Epithelial cell of proximal tubule (primary cell): ENCODE data around the gene TPBGL. TPM values are rescaled to one million over a fixed set of nuclear protein-coding genes. Genes with fewer than 3 reads are reported as not detected.

ENCODE experiments used
- DNase-seq: peaks from one replicate; pipeline ENCODE4 v3.0.0-alpha.2; 2011; ENCODE audit warnings: low read depth
- H3K4me3 ChIP-seq: 2 replicates; pipeline ENCODE4 v1.5.1; 2011; ENCODE audit warnings: low read depth, mild to moderate bottlenecking, low read length
- CTCF ChIP-seq: conservative IDR thresholded peaks from 2 replicates; pipeline ENCODE4 v1.5.1; 2012; ENCODE audit warnings: low read depth, mild to moderate bottlenecking, low read length
- total RNA-seq: library from RNA; depleted of rRNA; stranded (reverse); fragments of >200 nt; gene quantifications from 2 replicates; pipeline ENCODE4 v1.2.3, GENCODE V29; 2015

The TPBGL gene
- total RNA-seq, 1 donor from 2014 or later = not detected

DNA sequence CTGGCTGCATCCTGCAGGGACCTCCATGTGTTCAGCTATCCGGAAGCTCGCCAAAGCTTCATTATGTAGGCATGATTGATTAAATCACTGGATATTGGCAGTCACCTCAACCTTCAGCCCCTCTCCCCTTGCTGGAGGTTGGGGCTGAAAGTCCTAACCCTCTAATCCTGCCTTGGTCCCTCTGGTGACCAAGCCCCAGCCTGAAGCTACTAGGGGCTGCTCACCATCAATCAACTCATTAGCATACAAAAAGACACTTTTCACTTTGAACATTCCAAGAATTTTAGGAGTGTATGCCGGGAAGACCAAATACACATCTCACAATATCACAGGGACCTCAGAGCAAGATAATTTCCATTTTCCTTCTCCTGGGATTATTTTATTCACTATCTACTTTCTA, 38.8 kb upstream of the TPBGL start:
- DNase-seq = no peak
- no peak for TF ChIP-seq CTCF
- no peak overlapping the region for H3K4me3 ChIP-seq

GRCh38 chr11:75202195-75202594, 38.4 kb upstream of the TPBGL start:
- no peak for TF ChIP-seq CTCF
- H3K4me3 ChIP-seq = no peak overlapping the region
- no peak for DNase-seq

DNA sequence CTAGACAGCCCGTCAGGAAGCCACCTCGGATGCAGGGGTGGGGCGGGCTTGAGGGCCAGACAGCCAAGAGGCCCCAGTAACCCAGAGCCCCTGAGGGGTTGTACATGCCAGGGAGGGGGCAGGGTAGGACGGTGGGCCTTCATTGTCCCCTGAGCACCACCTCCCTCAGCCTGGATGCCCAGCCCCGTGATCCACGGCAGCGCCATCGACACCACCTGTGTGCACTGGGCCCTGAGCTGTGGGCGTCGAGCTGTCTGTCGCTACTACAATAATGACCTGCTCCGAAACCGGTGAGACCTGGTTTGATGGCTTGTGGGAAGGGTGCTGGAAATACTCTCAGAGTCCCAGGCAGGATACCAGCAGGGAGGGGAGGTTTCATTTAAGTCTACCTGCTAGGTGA, 37.4 kb upstream of the TPBGL start:
- no peak for DNase-seq
- no peak for TF ChIP-seq CTCF
- H3K4me3 ChIP-seq = no peak overlapping the region

DNA sequence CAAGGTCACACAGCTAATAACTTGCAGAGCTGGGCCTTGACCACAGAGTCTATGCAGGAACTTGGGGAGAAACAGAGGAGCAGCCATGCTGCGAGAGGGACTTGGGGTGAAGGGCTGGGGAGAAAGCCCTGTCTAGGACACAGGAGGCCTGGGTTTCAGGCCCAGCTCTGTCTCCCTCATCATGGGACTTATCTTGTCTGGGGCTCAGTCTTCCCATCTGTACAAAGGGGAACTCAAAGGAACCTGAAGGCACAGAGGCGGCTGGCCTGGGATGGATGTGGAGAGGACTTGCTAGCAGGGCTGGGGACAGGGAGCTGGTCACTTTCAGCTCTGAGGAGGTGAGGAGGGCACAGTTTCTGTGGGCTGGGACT, 36.9 kb upstream of the TPBGL start:
- TF ChIP-seq CTCF = no peak
- no peak for DNase-seq

DNA sequence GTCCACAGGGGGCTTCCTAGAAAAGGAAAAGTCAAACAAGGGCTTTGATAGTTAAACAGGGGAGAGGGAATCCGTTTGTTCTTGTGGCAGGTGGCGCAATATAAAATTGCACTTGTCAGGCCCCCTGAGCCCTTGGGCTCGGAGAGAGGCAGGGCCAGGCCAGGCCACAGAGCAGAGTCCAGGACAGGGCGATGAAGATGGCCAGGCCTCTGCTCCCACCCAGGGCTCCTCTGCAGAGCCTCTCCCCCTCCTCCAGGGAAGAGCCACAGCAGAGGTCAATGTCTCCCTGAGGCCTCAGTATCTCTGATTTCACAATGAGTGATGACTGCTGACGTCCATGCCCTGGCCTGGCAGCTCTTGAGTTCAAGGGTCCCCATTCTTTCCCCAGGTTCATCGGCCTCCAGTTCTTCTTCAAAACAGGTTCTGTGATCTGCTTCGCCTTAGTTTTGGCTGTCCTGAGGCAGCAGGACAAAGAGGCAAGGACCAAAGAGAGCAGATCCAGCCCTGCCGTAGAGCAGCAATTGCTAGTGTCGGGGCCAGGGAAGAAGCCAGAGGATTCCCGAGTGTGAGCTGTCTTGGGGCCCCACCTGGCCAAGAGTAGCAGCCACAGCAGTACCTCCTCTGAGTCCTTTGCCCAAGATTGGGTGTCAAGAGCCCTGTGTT, 36.4 kb upstream of the TPBGL start:
- no peak overlapping the region for H3K4me3 ChIP-seq
- DNase-seq = no peak
- TF ChIP-seq CTCF = no peak

More for the DNA sequence above, 36.9 kb upstream of the TPBGL start:
- H3K4me3 ChIP-seq = no peak overlapping the region

GRCh38 chr11:75204685-75205563, 35.6 kb upstream of the TPBGL start:
- peak; percentile 35 for DNase-seq
- peak; percentile 97 for TF ChIP-seq CTCF
- no peak overlapping the region for H3K4me3 ChIP-seq
